Stimulated activated CD4-positive, alpha-beta T cell treated with anti-CD3 and anti-CD28 coated beads, Interleukin-4, amount 100 ng/mL, for 4 hours (primary cell): ENCODE results near the gene LGALS9C.
"Not testable (repeated sequence)": the region's sequence is repeated elsewhere in the genome, so short reads cannot be mapped to it uniquely, and the experiment has no call there.

Source experiments
- DNase-seq, 2 experiments: peaks; one replicate each; pipeline ENCODE4 v3.0.0-alpha.2; 2020

LGALS9C gene

DNA sequence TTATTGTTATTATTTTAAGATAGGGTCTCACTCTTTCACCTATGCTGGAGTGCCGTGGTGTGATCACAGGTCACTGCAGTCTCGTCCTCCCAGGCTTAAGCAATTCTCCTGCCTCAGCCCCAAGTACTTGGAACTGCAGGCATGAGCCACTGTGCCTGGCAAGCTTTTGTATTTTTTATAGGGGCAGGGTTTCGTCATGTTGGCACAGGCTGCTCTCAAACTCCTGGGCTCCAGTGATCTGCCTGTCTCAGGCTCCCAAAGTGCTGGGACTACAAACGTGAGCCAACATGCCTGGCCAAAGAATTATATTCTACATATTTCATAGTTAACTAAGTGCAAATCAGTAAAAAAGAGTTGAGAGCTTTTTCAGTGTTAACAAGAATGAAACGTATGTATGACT is 65.6 kb downstream of the LGALS9C start:
- DNase-seq: not testable (repeated sequence)

DNA sequence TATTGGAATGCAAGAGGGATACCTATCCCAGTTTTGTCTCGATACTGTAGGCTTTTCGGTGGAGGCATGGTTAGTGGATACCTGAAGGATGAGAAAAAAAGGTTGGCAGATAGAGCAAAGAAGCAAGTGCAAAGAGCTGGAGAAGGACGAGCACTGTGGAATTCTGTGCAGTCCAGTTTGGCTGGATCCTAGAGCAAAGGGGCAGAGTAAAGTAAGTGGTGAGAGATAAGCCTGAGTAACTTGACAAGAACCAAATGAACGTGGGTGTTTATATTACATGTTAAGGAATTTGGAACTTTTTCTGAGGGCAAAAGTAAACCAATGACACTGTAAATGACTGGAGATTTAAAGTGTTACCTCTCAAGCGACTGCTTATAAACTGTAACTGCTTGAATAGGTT is 66.3 kb downstream of the LGALS9C start:
- DNase-seq: not testable (repeated sequence)
